ENCODE measurements around the gene DCAF7.
A peak's percentile ranks its signal among the peaks of the same experiment; 100 is the strongest.

Gene DCAF7

DNA sequence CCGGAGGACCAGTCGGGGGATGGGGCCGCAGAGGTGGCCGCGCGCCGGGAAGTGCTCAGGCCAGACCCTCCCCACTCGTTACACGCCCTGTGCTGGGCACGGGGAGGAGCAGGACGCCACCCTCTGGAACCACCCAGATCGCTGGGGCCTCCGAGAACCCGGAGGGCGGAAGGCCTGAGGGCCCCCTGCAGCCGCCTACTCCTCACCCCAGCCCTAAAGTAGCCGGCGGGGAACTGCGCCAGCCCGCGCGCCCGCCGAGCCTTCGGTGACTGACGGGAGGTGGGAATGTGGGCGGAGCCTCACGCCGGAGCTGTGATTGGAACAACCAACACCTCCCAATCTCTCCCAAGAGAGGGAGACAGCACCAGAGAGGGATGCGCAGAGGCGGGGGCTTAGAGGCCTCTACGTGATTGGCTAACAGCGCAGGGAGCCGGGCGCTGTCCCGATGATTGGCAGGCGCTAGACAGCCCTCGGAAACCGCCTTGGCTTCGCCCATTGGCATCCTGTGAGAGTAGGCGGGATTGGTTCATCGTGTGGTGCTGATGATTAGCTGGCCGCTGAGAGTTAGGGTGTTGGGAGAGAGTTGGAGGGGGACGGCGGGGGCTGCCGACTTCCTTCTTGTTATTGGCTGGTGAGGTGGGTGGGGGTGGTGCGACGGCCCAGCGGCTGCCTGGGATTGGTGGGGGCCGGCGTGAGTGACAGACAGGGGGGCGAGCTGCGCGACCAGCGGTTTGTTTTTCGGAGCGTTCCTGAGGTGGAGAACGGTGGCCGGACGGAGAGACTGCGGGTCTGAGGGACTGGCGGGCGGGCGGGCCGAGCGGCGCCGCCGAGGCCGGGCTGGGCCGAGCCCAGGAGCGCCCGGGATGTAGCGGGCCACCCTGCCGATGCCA is 71.7 kb downstream of the DCAF7 start, which contains the start of gene MAP3K3:
MAP3K3 (plus strand) TSS at position 734 of the 890 bp plus-strand sequence. CDS start 343 bp downstream, outside the sequence.
- peak within 1 kb of the TSS; percentile 82 for H3K4me3 ChIP-seq (ENCODE audit: low read length)
- peak; percentile 100 for DNase-seq (ENCODE audit: low read depth)
- TF ChIP-seq, protein P1, sequence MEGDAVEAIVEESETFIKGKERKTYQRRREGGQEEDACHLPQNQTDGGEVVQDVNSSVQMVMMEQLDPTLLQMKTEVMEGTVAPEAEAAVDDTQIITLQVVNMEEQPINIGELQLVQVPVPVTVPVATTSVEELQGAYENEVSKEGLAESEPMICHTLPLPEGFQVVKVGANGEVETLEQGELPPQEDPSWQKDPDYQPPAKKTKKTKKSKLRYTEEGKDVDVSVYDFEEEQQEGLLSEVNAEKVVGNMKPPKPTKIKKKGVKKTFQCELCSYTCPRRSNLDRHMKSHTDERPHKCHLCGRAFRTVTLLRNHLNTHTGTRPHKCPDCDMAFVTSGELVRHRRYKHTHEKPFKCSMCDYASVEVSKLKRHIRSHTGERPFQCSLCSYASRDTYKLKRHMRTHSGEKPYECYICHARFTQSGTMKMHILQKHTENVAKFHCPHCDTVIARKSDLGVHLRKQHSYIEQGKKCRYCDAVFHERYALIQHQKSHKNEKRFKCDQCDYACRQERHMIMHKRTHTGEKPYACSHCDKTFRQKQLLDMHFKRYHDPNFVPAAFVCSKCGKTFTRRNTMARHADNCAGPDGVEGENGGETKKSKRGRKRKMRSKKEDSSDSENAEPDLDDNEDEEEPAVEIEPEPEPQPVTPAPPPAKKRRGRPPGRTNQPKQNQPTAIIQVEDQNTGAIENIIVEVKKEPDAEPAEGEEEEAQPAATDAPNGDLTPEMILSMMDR (conservative IDR thresholded peaks at IDR 0.05; ENCODE audit: low read length) = peak; percentile 37

DNA sequence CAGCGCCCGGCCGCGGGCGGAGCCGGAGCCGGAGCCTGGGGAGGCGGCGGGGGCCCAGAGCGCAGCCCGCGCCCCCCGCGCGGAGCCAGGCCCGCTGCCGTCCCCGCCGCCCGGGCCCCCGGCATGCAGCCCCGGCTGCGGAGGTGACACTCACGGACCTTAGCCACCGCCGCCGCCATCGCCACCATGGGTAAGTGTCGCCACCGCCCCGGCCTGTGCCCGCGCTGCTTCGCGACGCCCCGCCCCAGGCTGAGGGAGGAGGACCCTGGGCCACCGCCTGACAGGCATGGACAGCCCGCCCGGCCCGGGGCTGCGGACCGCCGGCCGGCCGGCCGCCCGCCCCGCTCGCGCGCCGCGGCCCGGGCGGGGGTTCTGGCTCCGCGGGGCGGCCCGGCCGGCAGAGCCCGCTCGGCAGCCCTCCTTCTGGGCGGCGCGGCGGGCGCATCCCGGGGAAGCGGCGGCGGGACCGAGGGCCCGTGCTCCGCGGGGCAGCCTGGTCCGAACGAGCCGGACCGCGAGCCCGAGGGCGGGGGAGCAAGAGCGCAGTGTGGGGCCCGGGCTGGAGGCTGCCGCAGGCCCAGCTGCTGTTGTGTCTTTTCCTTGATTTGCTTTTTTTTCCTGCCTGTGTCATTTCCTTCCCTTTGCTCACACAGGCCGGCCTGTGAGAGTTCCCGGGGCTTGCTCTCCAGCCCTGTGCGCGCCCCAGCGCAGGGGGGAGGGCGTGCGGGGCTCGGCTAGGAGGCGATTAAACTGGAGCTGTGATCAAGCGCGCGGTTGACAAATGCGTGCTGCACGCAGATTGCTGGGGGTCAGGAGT is 72.5 kb downstream of the DCAF7 start:
- TF ChIP-seq, protein P1 (conservative IDR thresholded peaks at IDR 0.05; ENCODE audit: low read length) = no peak
- peak overlapping the region; percentile 75 for H3K4me3 ChIP-seq (ENCODE audit: low read length)
- DNase-seq (ENCODE audit: low read depth) = peak; percentile 52

DNA sequence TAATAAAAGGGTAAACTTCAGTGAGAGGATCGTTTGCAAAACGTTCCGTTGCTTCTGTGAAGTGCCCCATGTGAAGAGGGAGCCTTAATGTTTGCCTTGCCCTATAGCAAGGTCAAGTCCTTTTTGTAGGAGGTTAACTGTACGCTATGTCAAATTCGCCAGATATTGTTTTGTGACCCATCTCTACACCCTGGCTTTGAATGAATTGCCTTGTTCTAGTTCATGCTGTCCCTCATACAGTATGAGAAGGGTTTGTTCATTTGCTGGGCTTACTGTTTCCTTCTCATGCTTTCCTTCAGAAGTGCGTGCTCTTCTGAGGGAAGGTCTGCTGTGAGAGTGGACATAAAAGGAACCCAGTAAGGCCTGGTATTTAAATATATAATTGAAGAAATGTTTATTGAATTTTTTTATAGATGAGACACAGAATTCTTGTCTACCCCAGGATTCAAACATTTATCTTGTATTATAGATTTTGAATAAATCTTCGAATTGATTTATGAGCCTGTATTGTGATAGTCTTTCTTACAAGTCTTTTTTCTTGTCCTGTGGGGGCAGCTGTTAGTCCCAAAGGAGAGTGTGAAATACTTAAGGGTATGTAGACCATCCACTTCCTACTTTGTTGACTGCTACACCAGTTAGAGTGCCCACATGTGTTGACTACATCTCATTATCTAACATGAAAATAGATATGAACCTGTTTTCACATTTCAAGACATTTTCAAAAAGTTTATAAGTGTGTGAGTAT is 73.7 kb downstream of the DCAF7 start:
- DNase-seq (ENCODE audit: low read depth) = no peak
- TF ChIP-seq, protein P1 (conservative IDR thresholded peaks at IDR 0.05; ENCODE audit: low read length) = no peak
- H3K4me3 ChIP-seq (ENCODE audit: low read length) = peak overlapping the region; percentile 75

DNA sequence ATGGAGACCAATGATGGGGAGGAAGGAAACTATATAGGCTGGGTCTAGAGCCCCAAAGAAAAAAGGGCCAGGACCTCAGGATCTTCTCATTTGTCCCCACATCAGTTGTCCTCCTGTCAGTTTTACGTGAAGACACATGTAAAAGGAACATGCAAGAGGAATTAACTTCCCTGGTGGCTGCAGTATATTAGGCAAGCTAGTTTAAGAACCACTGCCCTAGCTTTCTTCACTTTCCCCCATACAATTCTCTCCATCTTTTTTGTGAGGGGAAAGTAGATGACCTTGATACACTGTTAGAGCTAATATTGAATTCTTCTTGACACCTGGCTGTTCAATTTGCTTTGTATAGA is 74.2 kb downstream of the DCAF7 start:
- TF ChIP-seq, protein P1 (conservative IDR thresholded peaks at IDR 0.05; ENCODE audit: low read length) = no peak
- H3K4me3 ChIP-seq (ENCODE audit: low read length) = no peak overlapping the region
- DNase-seq (ENCODE audit: low read depth) = no peak

DNA sequence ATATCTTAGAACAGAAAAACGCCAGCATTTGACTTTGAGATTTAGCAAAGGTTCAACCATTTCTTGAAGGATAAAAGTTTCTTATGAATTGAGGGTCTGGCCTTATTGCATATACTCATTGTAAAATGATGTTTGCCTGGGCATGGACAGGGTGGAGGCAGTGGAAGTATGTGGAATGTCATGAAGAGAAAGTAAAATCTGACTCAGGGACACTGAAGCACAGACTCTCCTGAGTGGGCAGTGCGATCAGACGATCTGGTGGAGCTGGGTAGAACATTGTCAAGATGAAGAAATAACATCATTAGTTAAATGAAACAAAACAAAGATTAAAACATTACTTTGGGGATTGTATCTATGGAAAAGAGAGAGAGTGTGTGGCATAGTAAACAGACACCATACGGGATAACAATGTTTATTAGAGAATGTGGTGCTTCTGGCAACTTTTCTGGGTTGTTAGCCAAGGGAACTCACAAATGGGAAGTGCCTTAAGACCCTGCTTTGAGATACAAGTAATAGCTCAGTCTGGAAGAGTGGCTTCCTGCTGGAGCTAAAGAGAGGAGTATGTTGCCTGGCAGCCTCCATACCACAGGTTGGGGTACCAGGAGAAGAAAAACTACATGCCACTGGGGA is 76.4 kb downstream of the DCAF7 start:
- TF ChIP-seq, protein P1 (conservative IDR thresholded peaks at IDR 0.05; ENCODE audit: low read length) = no peak
- peak; percentile 38 for DNase-seq (ENCODE audit: low read depth)
- H3K4me3 ChIP-seq (ENCODE audit: low read length) = no peak overlapping the region; the same call in 1 of the 2 replicates

DNA sequence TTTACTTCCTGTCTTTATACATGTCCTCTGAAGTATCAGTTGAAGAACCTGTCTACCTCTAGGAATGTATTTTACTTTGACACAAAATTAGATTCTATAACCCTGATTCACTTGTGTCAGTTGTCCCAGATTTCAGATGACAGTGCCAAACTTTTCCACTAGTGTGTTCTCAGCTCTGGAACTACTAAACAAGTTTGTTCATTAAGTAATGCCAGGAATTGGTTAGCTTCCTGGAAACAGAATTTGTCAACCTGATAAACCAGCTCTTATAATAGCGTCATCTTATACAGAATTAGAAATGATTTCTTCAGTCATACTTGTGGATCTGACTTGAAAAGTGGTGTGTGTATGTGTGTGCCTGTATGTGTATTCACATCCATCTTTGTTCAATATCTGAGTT is 79.3 kb downstream of the DCAF7 start:
- DNase-seq (ENCODE audit: low read depth) = no peak
- TF ChIP-seq, protein P1 (conservative IDR thresholded peaks at IDR 0.05; ENCODE audit: low read length) = no peak
- H3K4me3 ChIP-seq (ENCODE audit: low read length) = no peak overlapping the region

All from AG10803 (cell line).